GM21528 (cell line): Measurements from ENCODE around the gene CDHR1.
"Not testable (repeated sequence)": the region's sequence is repeated elsewhere in the genome, so short reads cannot be mapped to it uniquely, and the experiment has no call there.

ENCODE experiments used
- ATAC-seq: cut with Tn5 transposase; IDR thresholded peaks from one replicate; pipeline ENCODE4 v1.9.1; 2021; ENCODE audit warnings: mild to moderate bottlenecking, moderate library complexity; ENCODE audit not compliant: unreplicated experiment, low FRiP score

CDHR1 gene

DNA sequence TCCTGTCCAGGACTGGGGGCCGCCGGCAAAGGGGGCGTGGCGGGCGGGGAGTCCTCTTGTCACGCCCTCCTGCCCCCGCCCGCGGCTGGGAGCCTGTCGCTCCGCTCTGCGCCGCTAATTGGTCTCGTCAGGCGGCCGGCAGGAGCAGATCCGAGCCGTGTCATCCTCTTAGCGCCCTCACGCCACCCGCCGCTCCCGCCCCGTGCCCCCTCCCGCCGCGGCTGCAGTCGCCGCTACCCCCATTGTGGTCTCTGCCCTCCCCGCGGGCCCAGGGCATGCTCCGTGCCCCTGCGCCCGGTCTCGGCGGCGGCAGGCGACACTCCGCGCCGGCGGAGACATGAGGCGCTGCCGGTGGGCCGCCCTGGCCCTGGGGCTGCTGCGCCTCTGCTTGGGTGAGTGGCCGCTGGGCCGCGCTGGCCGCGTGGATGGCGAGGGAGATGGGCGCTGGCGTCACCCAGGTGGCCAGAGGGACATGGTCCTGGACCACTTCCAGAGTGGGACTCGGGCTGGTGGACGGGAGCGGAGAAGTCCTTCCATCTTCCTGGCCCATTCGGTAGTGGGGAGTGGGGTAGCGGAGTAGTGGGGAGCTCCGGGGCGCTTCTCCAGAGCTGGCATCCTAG lies at the start of gene CDHR1:
Gene CDHR1, plus strand, starts transcription at position 114 of the 620 bp plus-strand sequence. Its CDS starts 224 bp downstream, at position 338.
- peak; percentile 56 for ATAC-seq

GRCh38 chr10:84147347-84147746 lies 47.0 kb upstream of the CDHR1 start:
- ATAC-seq: no peak

DNA sequence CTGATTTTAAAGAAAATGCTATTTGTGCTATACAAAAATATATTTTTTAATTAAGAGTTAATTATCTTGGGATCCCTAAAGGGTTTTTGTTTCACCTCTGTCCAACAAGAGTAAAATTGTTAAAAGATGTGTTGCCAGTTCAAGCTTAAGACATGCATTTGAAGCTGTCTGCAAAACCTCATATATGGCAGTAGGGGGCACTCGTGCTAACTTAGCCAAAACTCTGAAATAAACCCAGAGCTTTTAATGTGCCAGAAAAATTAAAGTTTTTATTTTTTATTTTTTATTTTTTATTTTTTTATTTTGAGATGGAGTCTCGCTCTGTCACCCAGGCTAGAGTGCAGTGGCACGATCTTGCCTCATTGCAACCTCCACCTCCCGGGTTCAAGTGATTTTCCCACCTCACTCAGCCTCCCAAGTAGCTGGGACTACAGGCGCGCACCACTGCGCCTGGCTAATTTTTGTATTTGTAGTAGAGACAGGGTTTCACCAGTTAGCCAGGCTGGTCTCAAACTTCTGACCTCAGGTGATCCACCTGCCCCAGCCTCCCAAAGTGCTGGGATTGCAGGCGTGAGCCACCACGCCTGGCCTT lies 46.2 kb upstream of the CDHR1 start:
- not testable (repeated sequence) for ATAC-seq

- no peak for ATAC-seq
Measured at GRCh38 chr10:84149854-84150253, 44.5 kb upstream of the CDHR1 start.

DNA sequence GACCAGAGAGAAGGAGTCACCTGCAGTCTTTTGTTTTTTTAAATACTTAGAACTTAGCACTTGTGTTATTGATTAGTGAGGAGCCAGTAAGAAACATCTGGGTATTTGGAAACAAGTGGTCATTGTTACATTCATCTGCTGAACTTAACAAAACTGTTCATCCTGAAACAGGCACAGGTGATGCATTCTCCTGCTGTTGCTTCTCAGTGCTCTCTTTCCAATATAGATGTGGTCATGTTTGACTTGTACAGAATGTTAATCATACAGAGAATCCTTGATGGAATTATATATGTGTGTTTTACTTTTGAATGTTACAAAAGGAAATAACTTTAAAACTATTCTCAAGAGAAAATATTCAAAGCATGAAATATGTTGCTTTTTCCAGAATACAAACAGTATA lies 41.6 kb upstream of the CDHR1 start:
- ATAC-seq: no peak

DNA sequence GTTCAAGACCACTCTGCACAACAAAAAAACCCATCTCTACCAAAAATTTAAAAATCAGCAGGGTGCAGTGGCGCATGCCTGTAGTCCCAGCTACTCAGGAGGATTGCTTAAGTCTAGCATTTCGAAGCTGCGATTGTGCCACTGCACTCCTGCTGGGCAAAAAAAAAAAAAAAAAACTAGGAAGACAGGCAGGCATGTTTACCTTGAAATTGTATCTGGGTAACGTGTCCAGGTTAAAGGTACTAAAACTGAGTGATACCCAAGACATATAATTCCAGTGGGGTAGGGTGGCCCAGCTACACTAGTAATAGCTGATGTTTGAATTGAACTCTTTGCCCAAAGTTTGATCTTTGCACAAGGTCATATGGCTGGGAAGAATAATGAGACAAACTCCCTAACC lies 38.8 kb upstream of the CDHR1 start:
- no peak for ATAC-seq

GRCh38 chr10:84156009-84156408 lies 38.3 kb upstream of the CDHR1 start:
- ATAC-seq: no peak

DNA sequence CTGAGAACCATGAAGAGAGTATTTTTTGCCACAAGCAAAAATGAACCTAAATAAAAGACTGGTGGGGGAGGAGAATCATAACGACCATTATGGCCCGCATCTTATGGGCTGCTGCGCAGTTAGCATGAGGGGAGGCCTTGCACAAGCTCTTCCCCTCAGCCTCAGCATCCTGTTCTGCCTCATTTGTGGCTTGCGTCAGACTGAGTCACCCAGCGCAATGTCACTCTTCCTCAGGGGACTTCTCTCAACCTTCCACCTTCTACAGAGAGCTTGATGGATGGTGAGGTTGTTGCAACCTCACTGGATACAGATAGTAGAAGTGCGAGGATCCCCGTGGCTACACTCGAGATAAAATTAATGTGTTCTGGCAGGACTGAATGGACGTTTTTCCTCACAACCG lies 37.6 kb upstream of the CDHR1 start:
- no peak for ATAC-seq

DNA sequence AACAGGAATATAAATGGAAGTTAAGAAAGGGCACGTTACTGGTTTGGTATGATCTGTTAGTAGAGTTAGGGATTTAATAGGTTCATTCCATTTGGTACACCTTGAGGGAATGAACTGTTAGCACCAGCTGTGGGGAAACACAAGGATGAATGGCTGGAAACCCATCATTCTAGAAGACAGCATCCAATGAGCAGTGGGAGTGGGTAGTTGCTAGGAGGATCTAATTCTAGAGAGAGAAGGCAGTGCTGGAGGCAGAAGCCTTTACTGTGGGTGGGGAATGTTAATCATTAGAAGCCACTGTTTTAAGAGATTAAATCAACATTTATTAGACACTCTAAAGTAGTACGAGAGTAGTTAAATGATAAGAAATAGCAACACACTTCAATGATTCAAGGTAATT lies 36.3 kb upstream of the CDHR1 start:
- no peak for ATAC-seq

DNA sequence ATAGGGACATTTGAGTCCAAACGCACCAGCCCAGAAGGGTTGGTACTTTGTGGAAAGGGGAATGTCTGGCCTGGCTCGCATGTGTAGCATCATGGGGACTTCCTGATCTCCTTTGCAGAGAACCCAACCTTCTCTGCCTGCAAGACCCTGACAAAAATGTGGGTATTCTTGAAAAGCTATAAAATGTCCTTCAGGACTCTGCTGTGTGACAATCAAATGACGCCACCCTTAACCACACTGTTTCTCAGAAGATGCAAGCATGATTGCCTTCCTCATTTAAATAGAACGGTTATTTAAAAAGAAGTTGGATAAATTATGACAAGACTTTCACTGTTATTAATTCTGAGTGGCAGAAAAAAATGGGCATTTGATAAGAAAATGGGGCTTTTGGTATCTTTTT lies 35.8 kb upstream of the CDHR1 start:
- no peak for ATAC-seq

GRCh38 chr10:84159076-84159685 lies 35.2 kb upstream of the CDHR1 start:
- ATAC-seq: no peak

- ATAC-seq: no peak
Measured at GRCh38 chr10:84160663-84161362, 33.5 kb upstream of the CDHR1 start.

GRCh38 chr10:84163996-84164395 lies 30.3 kb upstream of the CDHR1 start:
- no peak for ATAC-seq

GRCh38 chr10:84164442-84164841 lies 29.9 kb upstream of the CDHR1 start:
- ATAC-seq: no peak

DNA sequence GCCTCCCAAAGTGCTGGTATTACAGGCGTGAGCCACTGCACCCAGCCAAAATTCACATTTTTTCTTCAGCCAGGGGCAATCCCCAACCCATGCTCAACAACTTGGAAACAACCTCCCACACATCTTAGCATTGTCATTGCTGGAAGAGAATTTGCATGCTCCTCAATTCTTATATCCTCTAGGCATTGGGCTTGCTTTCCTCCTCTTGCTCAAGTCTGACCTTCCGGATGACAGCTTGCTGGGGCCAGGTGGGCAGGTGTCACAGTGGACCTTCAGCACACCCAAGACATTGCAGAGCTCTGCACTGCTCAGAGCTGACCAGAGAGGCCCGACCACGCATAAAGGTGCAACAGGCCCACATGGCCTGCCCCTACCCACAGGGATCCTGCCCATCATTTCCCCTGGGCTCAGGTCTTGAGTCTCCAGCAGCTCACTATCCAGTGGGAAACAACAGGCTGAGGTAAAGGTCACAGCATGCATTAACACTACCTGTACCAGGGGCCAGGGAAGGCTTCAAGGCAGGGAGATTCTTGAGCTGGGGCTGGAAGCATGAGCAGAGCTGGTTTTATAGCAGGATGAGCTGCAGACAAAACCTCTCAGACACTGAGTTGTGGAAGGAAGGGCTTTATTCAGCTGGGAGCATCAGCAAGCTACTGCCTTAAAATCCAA lies 27.6 kb upstream of the CDHR1 start:
- ATAC-seq: peak; percentile 55

GRCh38 chr10:84167289-84167653 lies 27.1 kb upstream of the CDHR1 start:
- ATAC-seq: peak; percentile 24

- not testable (repeated sequence) for ATAC-seq
Measured at GRCh38 chr10:84168382-84168781, 26.0 kb upstream of the CDHR1 start.

GRCh38 chr10:84171237-84171636 lies 23.1 kb upstream of the CDHR1 start:
- ATAC-seq: not testable (repeated sequence)

DNA sequence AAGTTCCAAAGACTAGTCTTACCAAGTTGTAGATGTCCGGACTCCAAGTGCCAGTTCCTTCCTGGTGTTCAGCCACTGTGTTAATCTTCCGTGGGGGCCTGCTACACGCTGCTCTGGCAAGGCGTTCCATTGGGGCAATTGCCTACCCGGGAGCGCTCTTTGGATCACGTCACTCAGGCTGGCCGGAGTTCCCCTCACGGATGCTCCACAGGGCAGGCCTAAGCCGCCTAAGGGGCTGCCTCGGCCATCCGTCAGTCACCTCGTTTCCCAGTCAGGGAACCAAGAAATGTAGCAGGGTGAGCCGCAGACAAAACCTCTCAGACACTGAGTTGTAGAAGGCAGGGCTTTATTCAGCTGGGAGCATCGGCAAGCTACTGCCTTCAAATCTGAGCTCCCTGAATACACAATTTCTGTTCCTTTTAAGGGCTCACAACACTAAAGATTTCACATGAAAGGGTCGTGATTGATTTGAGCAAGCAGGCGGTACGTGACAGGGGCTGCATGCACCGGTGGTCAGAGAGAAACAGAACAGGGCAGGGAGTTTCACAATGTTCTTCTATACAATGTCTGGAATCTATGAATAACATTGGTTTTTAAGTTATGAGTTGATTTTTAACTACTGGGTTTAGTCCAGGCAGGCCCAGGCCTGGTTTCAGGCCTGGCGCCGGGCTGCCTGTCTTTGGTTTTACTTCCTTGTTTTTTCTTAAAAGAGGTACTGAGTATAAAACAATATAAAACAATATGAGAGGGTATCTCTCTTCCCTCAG lies 22.5 kb upstream of the CDHR1 start:
- peak; percentile 35 for ATAC-seq
